Measurements from ENCODE around the gene HSBP1.

DNA sequence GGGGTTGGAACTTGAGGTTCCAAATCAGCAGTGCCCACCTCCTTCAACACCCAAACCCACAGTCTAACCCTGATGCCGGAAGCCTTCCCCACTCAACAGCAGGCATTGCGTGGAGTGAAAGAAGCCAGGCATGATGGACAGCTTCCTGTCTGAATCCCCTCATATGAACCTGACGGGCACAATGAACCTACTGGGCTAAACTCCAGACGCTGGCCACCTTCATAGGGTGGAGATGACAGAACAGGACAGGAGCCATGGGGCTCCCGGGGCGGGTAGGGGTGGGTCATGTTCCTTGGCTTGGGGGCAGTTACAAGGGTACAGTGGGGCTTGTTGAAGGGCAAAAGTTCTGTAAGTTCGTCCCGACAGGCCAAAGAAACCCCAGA, 460 bp upstream of the HSBP1 start:
- TF ChIP-seq, protein P1, sequence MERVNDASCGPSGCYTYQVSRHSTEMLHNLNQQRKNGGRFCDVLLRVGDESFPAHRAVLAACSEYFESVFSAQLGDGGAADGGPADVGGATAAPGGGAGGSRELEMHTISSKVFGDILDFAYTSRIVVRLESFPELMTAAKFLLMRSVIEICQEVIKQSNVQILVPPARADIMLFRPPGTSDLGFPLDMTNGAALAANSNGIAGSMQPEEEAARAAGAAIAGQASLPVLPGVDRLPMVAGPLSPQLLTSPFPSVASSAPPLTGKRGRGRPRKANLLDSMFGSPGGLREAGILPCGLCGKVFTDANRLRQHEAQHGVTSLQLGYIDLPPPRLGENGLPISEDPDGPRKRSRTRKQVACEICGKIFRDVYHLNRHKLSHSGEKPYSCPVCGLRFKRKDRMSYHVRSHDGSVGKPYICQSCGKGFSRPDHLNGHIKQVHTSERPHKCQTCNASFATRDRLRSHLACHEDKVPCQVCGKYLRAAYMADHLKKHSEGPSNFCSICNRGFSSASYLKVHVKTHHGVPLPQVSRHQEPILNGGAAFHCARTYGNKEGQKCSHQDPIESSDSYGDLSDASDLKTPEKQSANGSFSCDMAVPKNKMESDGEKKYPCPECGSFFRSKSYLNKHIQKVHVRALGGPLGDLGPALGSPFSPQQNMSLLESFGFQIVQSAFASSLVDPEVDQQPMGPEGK (CRISPR knock-in tag; IDR thresholded peaks at IDR 0.05; ENCODE audit: borderline replicate concordance), result no peak
- TF ChIP-seq ZC3H10 (CRISPR knock-in tag; IDR thresholded peaks at IDR 0.05) (no peak), ZFP30 (CRISPR knock-in tag; IDR thresholded peaks at IDR 0.05) (no peak), ZNF8 (CRISPR knock-in tag; IDR thresholded peaks at IDR 0.05) (no peak), ZNF565 (CRISPR knock-in tag; conservative IDR thresholded peaks at IDR 0.05; ENCODE audit: low read depth) (no peak), RARB (CRISPR knock-in tag; IDR thresholded peaks at IDR 0.05) (no peak), ARNTL (CRISPR knock-in tag; IDR thresholded peaks at IDR 0.05; ENCODE audit: borderline replicate concordance, low read depth) (no peak), GLIS3 (CRISPR knock-in tag; IDR thresholded peaks at IDR 0.05) (no peak), CREB5 (CRISPR knock-in tag; IDR thresholded peaks at IDR 0.05; ENCODE audit: low read depth) (no peak), TOX (CRISPR knock-in tag; IDR thresholded peaks at IDR 0.05; ENCODE audit: borderline replicate concordance) (no peak), OSR1 (CRISPR knock-in tag; IDR thresholded peaks at IDR 0.05) (no peak), BACH2 (CRISPR knock-in tag; IDR thresholded peaks at IDR 0.05; ENCODE audit: borderline replicate concordance) (no peak)
- TF ChIP-seq, protein P2, sequence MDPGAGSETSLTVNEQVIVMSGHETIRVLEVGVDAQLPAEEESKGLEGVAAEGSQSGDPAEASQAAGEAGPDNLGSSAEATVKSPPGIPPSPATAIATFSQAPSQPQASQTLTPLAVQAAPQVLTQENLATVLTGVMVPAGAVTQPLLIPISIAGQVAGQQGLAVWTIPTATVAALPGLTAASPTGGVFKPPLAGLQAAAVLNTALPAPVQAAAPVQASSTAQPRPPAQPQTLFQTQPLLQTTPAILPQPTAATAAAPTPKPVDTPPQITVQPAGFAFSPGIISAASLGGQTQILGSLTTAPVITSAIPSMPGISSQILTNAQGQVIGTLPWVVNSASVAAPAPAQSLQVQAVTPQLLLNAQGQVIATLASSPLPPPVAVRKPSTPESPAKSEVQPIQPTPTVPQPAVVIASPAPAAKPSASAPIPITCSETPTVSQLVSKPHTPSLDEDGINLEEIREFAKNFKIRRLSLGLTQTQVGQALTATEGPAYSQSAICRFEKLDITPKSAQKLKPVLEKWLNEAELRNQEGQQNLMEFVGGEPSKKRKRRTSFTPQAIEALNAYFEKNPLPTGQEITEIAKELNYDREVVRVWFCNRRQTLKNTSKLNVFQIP (CRISPR knock-in tag; IDR thresholded peaks at IDR 0.05; ENCODE audit: borderline replicate concordance, low read depth), result no peak

Data from SK-N-SH treated with all-trans-retinoic acid at 6 μM for 48 hours (cell line).